CD4-positive, alpha-beta memory T cell (primary cell): ENCODE data around the gene ZNF639. TPM values are rescaled to one million over a fixed set of nuclear protein-coding genes. Genes with fewer than 3 reads are reported as not detected.
"Not testable (repeated sequence)": the region's sequence is repeated elsewhere in the genome, so short reads cannot be mapped to it uniquely, and the experiment has no call there.

ENCODE experiments used
- CTCF ChIA-PET: fragments of 350-600 bp; sonication (Branson Sonifier 250); formaldehyde crosslinking; loops from one replicate; lab custom pipeline; 2021; ENCODE audit warnings: inconsistent platforms; ENCODE audit not compliant: partially characterized antibody; lab: Charles Lee
- POLR2A ChIA-PET: fragments of 350-600 bp; sonication (Branson Sonifier 250); formaldehyde crosslinking; loops from one replicate; lab custom pipeline; 2021; ENCODE audit not compliant: partially characterized antibody; lab: Charles Lee
- DNase-seq, 5 donors: peaks; one replicate each; pipeline versions ENCODE4 v3.0.0 to v3.0.0-alpha.2; 2020 to 2022; ENCODE audit warnings: mixed read lengths in 1 of 5
- H3K27ac ChIP-seq: one replicate; pipeline ENCODE4 v1.7.0; 2013; ENCODE audit warnings: low read depth, low read length
- H3K27me3 ChIP-seq: 2 replicates; pipeline ENCODE4 v1.7.0; 2013; ENCODE audit warnings: mild to moderate bottlenecking, low read length, moderate library complexity; ENCODE audit not compliant: insufficient read depth
- H3K36me3 ChIP-seq: 2 replicates; pipeline ENCODE4 v1.7.0; 2013; ENCODE audit warnings: mild to moderate bottlenecking, low read length, moderate library complexity; ENCODE audit not compliant: insufficient read depth
- H3K4me1 ChIP-seq: 2 replicates; pipeline ENCODE4 v1.7.0; 2013; ENCODE audit warnings: mild to moderate bottlenecking, low read length, moderate library complexity; ENCODE audit not compliant: insufficient read depth
- H3K4me3 ChIP-seq, 2 donors: one replicate each; pipeline ENCODE4 v1.7.0; 2013; ENCODE audit warnings: low read length in 2 of 2, mild to moderate bottlenecking in 1 of 2
- H3K9me3 ChIP-seq, 2 donors: one replicate each; pipeline ENCODE4 v1.7.0; 2013; ENCODE audit warnings: low read length in 2 of 2, control low read depth in 1 of 2; ENCODE audit not compliant: control insufficient read depth in 1 of 2
- H3K27ac Mint-ChIP-seq, 7 donors: one replicate each; pipeline ENCODE4 v1.8.0; 2020 to 2021; ENCODE audit warnings: mixed read lengths in 7 of 7, mild to moderate bottlenecking in 6 of 7, inconsistent platforms in 3 of 7, moderate library complexity in 3 of 7
- H3K27me3 Mint-ChIP-seq, 2 donors: one replicate each; pipeline ENCODE4 v1.8.0; 2020 to 2021; ENCODE audit warnings: mixed read lengths in 2 of 2
- H3K36me3 Mint-ChIP-seq, 2 donors: one replicate each; pipeline ENCODE4 v1.8.0; 2020 to 2021; ENCODE audit warnings: mixed read lengths in 2 of 2, inconsistent platforms in 1 of 2, mild to moderate bottlenecking in 1 of 2
- H3K4me1 Mint-ChIP-seq, 4 donors: one replicate each; pipeline ENCODE4 v1.8.0; 2020 to 2021; ENCODE audit warnings: mixed read lengths in 4 of 4, mild to moderate bottlenecking in 1 of 4
- H3K4me3 Mint-ChIP-seq, 8 donors: one replicate each; pipeline ENCODE4 v1.8.0; 2020 to 2021; ENCODE audit warnings: mixed read lengths in 8 of 8, mild to moderate bottlenecking in 7 of 8, moderate library complexity in 6 of 8, inconsistent platforms in 3 of 8
- H3K9me3 Mint-ChIP-seq, 8 donors: one replicate each; pipeline ENCODE4 v1.8.0; 2020 to 2021; ENCODE audit warnings: mixed read lengths in 8 of 8, mild to moderate bottlenecking in 5 of 8, inconsistent platforms in 3 of 8, moderate library complexity in 1 of 8
- intact Hi-C: fragments of 100-400 bp; cut with micrococcal nuclease; formaldehyde crosslinking; loops from one replicate; pipeline ENCODE4 v1.15.1; 2023
- polyA plus RNA-seq, 2 donors: library from polyadenylated mRNA; unstranded; fragments of 300-500 nt; fragmentation: Illumina TruSeq; gene quantifications; one replicate each; pipeline ENCODE4 v1.2.3, GENCODE V29; 2021
- total RNA-seq, 2 experiments: library from RNA; stranded (reverse); gene quantifications; one replicate each; pipeline ENCODE4 v1.2.3, GENCODE V29; 2021

ZNF639 gene
- total and polyA plus RNA-seq, 4 experiments from 2014 or later: 43.2 to 70.1 (median 50.4) TPM

DNA sequence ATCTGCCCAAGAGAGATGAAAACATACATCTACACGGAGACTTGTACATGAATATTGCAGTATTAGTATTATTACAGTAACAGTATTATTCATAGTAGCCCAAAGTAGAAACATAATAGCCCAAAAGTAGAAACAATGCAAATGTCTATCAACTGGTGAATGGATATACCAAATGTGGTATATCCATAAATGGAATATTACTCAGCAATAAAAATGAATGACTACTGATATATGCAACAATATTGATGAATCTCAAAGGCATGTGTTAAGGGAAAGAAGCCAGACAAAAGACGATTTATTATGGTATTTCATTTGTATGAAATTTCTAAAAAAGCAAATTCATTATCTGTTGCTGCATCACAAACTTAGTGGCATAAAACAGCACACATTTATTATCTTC, 23.5 kb upstream of the ZNF639 start:
- peaks cover 3 to 7% of the 10 kb centered on the region in 2 donors for H3K27me3 Mint-ChIP-seq
- POLR2A ChIA-PET: no interaction called here
- Histone ChIP-seq H3K27me3 (no peaks in the 10 kb centered on the region), H3K36me3 (no peaks in the 10 kb centered on the region), H3K4me1 (no peaks in the 10 kb centered on the region), H3K9me3 (no peaks in the 10 kb centered on the region), H3K4me3 (no peak overlapping the region), H3K27ac (no peak overlapping the region)
- no peak overlapping the region for H3K4me3 Mint-ChIP-seq
- peaks cover 0 to 5% (median 1%) of the 10 kb centered on the region in 8 donors for H3K9me3 Mint-ChIP-seq
- no peak for DNase-seq
- CTCF ChIA-PET: no interaction called here
- intact Hi-C loops: no loop called here
- no peak overlapping the region for H3K27ac Mint-ChIP-seq
- H3K36me3 Mint-ChIP-seq: no peaks in the 10 kb centered on the region
- no peaks in the 10 kb centered on the region for H3K4me1 Mint-ChIP-seq

DNA sequence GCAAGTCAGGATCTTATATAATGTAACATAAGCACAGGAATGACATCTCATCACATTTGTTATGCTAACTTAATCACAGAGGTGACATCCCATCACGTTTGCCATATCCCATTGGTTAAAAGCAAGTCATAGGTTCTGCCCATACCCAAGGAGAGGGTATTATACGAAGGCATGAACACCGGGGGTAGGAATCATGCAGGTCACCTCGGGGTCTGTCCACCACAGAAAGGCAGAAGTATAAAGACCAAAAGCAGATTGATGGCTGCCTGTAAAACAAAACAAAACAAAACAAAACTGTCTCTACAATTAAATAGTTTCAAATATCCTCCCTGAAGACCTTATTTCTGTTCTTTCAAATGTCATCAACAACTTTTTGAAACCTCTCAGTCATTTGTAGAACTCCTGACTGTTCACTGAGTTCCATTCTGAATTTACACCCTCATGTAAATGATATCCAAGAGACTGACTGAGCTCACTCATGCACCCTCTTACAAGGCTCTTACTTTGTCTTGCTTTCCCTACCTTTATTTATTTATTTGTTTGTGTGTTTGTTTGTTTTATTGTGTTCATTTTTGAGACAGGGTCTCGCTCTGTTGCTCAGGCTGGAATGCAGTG, 22.7 kb upstream of the ZNF639 start:
- ChIA-PET POLR2A (no interaction called here), CTCF (no interaction called here)
- H3K4me1 ChIP-seq: no peaks in the 10 kb centered on the region
- Mint-ChIP-seq H3K36me3 (no peaks in the 10 kb centered on the region), H3K27me3 (peaks cover 3 to 7% of the 10 kb centered on the region in 2 donors), H3K4me3 (no peak overlapping the region), H3K4me1 (no peaks in the 10 kb centered on the region), H3K9me3 (peaks cover 0 to 5% (median 1%) of the 10 kb centered on the region in 8 donors), H3K27ac (peak overlapping the region in 2 of 7 donors; percentile 30 to 50)
- H3K27ac ChIP-seq: no peak overlapping the region
- H3K9me3 ChIP-seq: no peaks in the 10 kb centered on the region
- no peak for DNase-seq
- no peaks in the 10 kb centered on the region for H3K27me3 ChIP-seq
- H3K36me3 ChIP-seq: no peaks in the 10 kb centered on the region
- intact Hi-C loops: no loop called here
- H3K4me3 ChIP-seq: no peak overlapping the region

DNA sequence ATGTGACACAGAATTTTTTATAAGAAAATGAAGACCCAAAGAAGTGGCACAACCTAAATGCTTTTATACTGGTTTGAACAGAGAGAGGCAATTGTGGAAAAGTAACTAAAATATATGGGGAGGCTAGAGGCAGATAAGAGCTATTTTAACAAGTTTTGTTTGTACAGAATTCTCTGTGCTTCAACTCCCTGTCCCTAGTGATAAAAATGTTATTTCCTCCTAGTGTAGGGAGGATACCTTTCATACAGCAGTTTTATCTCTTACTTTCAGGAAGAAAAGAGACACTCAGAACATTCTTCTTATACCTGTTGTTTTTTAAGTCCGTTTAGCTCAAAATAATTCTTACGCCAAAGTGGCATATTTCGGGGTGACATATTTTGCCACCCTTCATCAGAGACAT, 21.2 kb upstream of the ZNF639 start:
- Mint-ChIP-seq H3K9me3 (peaks cover 0 to 5% (median under 1%) of the 10 kb centered on the region in 8 donors), H3K36me3 (no peaks in the 10 kb centered on the region), H3K27ac (peak overlapping the region in 1 of 7 donors; percentile 36), H3K27me3 (peaks cover 3 to 4% of the 10 kb centered on the region in 2 donors), H3K4me3 (no peak overlapping the region), H3K4me1 (no peaks in the 10 kb centered on the region)
- no peak overlapping the region for H3K27ac ChIP-seq
- ChIA-PET CTCF (interaction anchor here (0.8 kb wide), 1 partner anchor 14 kb away, joined by 3 read pairs; no protein-coding TSS in a partner anchor), POLR2A (no interaction called here)
- H3K4me1 ChIP-seq: no peaks in the 10 kb centered on the region
- H3K9me3 ChIP-seq: no peaks in the 10 kb centered on the region
- no peak for DNase-seq
- no peaks in the 10 kb centered on the region for H3K27me3 ChIP-seq
- intact Hi-C loops: no loop called here
- no peak overlapping the region for H3K4me3 ChIP-seq
- H3K36me3 ChIP-seq: no peaks in the 10 kb centered on the region

DNA sequence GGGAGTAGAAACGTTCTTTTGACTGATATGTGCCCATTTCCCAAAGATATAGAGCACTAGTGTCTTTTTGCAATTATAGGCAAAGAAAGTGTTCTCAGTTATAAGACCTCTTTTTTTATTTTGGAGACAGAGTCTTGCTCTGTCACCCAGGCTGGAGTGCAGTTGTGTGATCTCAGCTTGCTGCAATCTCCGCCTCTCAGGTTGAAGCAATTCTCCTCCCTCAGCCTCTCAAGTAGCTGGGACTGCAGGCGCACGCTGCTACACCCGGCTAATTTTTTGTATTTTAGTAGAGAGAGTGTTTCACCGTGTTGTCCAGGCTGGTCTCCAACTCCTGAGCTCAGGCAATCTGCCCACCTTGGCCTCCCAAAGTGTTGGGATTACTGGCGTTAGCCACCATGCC, 20.7 kb upstream of the ZNF639 start:
- Histone ChIP-seq H3K4me1 (no peaks in the 10 kb centered on the region), H3K27me3 (no peaks in the 10 kb centered on the region), H3K4me3 (no peak overlapping the region), H3K9me3 (no peaks in the 10 kb centered on the region), H3K36me3 (no peaks in the 10 kb centered on the region), H3K27ac (no peak overlapping the region)
- Mint-ChIP-seq H3K27ac (no peak overlapping the region), H3K4me1 (no peaks in the 10 kb centered on the region), H3K27me3 (peaks cover 0 to 2% of the 10 kb centered on the region in 2 donors), H3K4me3 (no peak overlapping the region), H3K9me3 (peaks cover 0 to 5% (median 0%) of the 10 kb centered on the region in 8 donors), H3K36me3 (no peaks in the 10 kb centered on the region)
- POLR2A ChIA-PET: no interaction called here
- CTCF ChIA-PET: interaction anchor here (0.8 kb wide), 1 partner anchor 14 kb away, joined by 3 read pairs; no protein-coding TSS in a partner anchor
- no peak for DNase-seq
- intact Hi-C loops: no loop called here

DNA sequence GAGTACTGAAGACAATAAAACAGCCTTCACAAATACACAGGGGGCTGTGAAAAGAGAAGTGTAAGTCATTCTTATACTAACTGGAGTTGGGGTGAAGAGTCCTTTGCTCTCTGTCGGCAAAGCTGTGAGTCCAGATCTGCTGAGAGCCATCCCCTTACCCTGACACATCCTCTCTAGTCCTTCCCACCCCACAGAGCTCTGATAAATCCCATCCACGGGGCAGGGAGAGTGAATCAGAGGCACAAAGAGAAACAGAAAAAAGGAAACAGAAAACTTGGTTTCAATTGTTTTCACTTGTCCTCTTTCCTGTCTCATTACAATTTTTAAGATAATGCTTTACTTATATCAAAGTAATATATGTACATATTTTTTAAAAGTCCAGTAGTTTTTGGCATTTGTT, 18.2 kb upstream of the ZNF639 start:
- Histone ChIP-seq H3K27me3 (no peaks in the 10 kb centered on the region), H3K4me3 (no peak overlapping the region), H3K9me3 (no peaks in the 10 kb centered on the region), H3K4me1 (no peaks in the 10 kb centered on the region), H3K36me3 (no peaks in the 10 kb centered on the region), H3K27ac (no peak overlapping the region)
- no peak for DNase-seq
- Mint-ChIP-seq H3K27ac (no peak overlapping the region), H3K4me3 (no peak overlapping the region), H3K36me3 (no peaks in the 10 kb centered on the region), H3K27me3 (peaks cover 0 to 2% of the 10 kb centered on the region in 2 donors), H3K4me1 (peaks cover 0 to 1% (median 0%) of the 10 kb centered on the region in 4 donors), H3K9me3 (no peaks in the 10 kb centered on the region)
- ChIA-PET POLR2A (no interaction called here), CTCF (no interaction called here)
- intact Hi-C loops: no loop called here

DNA sequence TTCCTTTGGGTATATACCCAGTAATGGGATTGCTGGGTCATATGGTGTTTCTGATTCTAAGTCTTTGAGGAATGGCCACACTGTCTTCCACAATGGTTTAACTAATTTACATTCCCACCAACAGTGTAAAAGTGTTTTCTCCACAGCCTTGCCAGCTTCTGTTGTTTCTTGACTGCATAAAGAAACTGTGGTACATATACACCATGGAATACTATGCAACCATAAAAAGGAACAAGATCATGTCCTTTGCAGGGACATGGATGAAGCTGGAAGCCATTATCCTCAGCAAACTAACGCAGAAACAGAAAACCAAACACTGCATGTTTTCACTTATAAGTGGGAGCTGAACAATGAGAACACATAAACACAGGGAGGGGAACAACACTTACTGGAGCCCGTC, 15.5 kb upstream of the ZNF639 start:
- H3K36me3 Mint-ChIP-seq, DNase-seq, H3K4me3 ChIP-seq, H3K36me3 ChIP-seq, H3K27me3 ChIP-seq, POLR2A ChIA-PET, H3K27ac ChIP-seq, H3K4me3 Mint-ChIP-seq, CTCF ChIA-PET, H3K4me1 Mint-ChIP-seq, intact Hi-C loops, H3K9me3 ChIP-seq, H3K27me3 Mint-ChIP-seq, H3K4me1 ChIP-seq, H3K9me3 Mint-ChIP-seq: not testable (repeated sequence)
- H3K27ac Mint-ChIP-seq: peak overlapping the region in 1 of 7 donors; percentile 71

DNA sequence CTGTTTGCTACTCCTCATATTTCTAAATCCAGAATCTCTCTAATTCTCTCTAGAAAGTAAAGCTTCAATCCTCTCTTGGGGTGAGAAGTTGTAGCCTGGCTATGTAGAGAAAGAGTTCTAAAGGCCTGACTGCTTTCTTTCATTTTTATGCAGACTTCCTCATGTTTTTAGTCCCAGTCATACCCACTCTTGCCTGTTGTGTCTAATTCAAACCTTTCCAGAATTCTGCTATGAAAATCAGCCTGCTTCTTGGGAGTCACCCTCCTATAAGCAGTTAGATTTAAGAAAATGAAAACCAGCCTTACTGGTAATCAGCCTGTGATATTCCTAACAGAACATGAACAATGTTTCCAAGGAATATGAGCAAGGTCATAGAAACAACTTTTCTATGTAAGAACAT, 14.8 kb upstream of the ZNF639 start:
- Mint-ChIP-seq H3K9me3 (no peaks in the 10 kb centered on the region), H3K4me3 (no peak overlapping the region), H3K27me3 (peaks cover 0 to 2% of the 10 kb centered on the region in 2 donors), H3K36me3 (no peaks in the 10 kb centered on the region), H3K27ac (no peak overlapping the region), H3K4me1 (peaks cover 0 to 1% (median 0%) of the 10 kb centered on the region in 4 donors)
- H3K9me3 ChIP-seq: no peaks in the 10 kb centered on the region
- ChIA-PET CTCF (no interaction called here), POLR2A (no interaction called here)
- intact Hi-C loops: no loop called here
- no peaks in the 10 kb centered on the region for H3K36me3 ChIP-seq
- H3K27ac ChIP-seq: no peak overlapping the region
- no peaks in the 10 kb centered on the region for H3K4me1 ChIP-seq
- H3K4me3 ChIP-seq: no peak overlapping the region
- H3K27me3 ChIP-seq: no peaks in the 10 kb centered on the region
- DNase-seq: no peak
